Adrenal gland (tissue), 5 donors: ENCODE data around the gene ABL1.

ENCODE experiments used
- CTCF ChIP-seq, 6 experiments: fragments of 450-650 bp in 4 of 6; fragments of 200-600 bp in 2 of 6; sonication (generic) in 1 of 6; IDR thresholded peaks; 1 replicate in 5 of 6; 2 replicates in 1 of 6; pipeline versions ENCODE4 v1.5.1 to v1.8.0; 2016 to 2021; ENCODE audit warnings: antibody characterized with exemption in 6 of 6, mild to moderate bottlenecking in 2 of 6, moderate library complexity in 1 of 6
- POLR2A ChIP-seq, 2 donors: fragments of 450-650 bp; IDR thresholded peaks; one replicate each; pipeline ENCODE4 v1.6.1; 2017; ENCODE audit warnings: antibody characterized with exemption in 2 of 2, mild to moderate bottlenecking in 2 of 2, moderate library complexity in 1 of 2
- donor health status: DM: no; HTN: no; CAD: no.

- TF ChIP-seq CTCF (IDR thresholded peaks at IDR 0.05) (no peak), POLR2A (IDR thresholded peaks at IDR 0.05) (no peak)
These were observed 71.8 kb downstream of the ABL1 start for GRCh38 chr9:130906735-130907416.
